ENCODE data around the gene RNU6-1. TPM values are rescaled to one million over a fixed set of nuclear protein-coding genes. Genes with fewer than 3 reads are reported as not detected.

Gene RNU6-1
- total RNA-seq, 1 donor from 2014 or later = not detected

DNA sequence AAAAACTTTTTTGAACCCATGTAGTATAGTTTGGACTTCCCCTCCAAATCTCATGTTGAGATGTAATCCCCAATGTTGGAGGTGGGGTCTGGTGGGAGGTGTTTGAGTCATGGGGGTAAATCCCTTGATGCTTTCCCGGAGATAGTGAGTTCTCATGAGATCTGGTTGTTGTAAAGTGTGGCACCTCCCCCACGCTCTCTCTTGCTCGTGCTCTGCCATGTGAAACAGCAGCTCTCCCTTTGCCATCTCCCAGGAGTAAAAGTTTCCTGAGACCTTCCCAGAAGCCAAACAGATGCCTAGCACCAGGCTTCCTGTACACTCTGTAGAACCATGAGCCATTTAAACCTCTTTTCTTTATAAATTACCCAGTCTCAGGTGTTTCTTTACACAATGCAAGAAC is 16.0 kb upstream of the RNU6-1 start:
- H3K36me3 Mint-ChIP-seq = peaks cover 3% of the 10 kb centered on the region
- H3K27me3 Mint-ChIP-seq = no peaks in the 10 kb centered on the region
- H3K4me3 Mint-ChIP-seq = no peak overlapping the region
- DNase-seq (ENCODE audit: extremely low spot score, unreplicated experiment) = no peak
- no peaks in the 10 kb centered on the region for H3K9me3 Mint-ChIP-seq
- no peak overlapping the region for H3K27ac Mint-ChIP-seq
- TF ChIP-seq, protein P1, sequence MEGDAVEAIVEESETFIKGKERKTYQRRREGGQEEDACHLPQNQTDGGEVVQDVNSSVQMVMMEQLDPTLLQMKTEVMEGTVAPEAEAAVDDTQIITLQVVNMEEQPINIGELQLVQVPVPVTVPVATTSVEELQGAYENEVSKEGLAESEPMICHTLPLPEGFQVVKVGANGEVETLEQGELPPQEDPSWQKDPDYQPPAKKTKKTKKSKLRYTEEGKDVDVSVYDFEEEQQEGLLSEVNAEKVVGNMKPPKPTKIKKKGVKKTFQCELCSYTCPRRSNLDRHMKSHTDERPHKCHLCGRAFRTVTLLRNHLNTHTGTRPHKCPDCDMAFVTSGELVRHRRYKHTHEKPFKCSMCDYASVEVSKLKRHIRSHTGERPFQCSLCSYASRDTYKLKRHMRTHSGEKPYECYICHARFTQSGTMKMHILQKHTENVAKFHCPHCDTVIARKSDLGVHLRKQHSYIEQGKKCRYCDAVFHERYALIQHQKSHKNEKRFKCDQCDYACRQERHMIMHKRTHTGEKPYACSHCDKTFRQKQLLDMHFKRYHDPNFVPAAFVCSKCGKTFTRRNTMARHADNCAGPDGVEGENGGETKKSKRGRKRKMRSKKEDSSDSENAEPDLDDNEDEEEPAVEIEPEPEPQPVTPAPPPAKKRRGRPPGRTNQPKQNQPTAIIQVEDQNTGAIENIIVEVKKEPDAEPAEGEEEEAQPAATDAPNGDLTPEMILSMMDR (conservative IDR thresholded peaks at IDR 0.05) = no peak
- H3K4me1 Mint-ChIP-seq (ENCODE audit: unreplicated experiment) = peaks cover 13% of the 10 kb centered on the region

GRCh38 chr15:67854358-67854757 is 14.5 kb upstream of the RNU6-1 start:
- Mint-ChIP-seq H3K27me3 (no peaks in the 10 kb centered on the region), H3K27ac (no peak overlapping the region), H3K9me3 (no peaks in the 10 kb centered on the region), H3K4me1 (ENCODE audit: unreplicated experiment) (peaks cover 13% of the 10 kb centered on the region), H3K36me3 (peaks cover 3% of the 10 kb centered on the region), H3K4me3 (no peak overlapping the region)
- DNase-seq (ENCODE audit: extremely low spot score, unreplicated experiment) = no peak
- TF ChIP-seq, protein P1 (conservative IDR thresholded peaks at IDR 0.05) = no peak

DNA sequence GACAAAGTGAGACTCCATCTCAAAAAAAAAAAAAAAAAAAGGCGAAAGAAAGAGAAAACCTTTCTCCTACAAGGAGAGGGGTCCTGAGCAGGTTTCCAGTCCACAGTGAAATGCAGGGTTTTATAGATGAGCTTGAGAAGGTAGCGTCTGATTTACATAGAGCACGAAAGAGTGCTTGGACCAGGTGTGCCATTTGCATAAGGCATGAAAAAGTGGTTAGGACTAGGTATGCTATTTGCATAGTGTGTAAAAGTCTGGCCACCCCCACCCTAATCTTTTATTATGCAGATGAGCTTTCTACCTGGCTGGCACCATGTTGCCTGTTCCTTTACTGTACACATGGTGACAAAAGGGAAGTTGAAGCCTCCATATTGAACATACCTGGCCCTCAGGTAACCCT is 13.6 kb upstream of the RNU6-1 start:
- Mint-ChIP-seq H3K36me3 (peaks cover 3% of the 10 kb centered on the region), H3K27me3 (no peaks in the 10 kb centered on the region), H3K27ac (no peak overlapping the region), H3K4me3 (no peak overlapping the region), H3K9me3 (no peaks in the 10 kb centered on the region), H3K4me1 (ENCODE audit: unreplicated experiment) (peaks cover 13% of the 10 kb centered on the region)
- no peak for DNase-seq (ENCODE audit: extremely low spot score, unreplicated experiment)
- TF ChIP-seq, protein P1 (conservative IDR thresholded peaks at IDR 0.05) = no peak

DNA sequence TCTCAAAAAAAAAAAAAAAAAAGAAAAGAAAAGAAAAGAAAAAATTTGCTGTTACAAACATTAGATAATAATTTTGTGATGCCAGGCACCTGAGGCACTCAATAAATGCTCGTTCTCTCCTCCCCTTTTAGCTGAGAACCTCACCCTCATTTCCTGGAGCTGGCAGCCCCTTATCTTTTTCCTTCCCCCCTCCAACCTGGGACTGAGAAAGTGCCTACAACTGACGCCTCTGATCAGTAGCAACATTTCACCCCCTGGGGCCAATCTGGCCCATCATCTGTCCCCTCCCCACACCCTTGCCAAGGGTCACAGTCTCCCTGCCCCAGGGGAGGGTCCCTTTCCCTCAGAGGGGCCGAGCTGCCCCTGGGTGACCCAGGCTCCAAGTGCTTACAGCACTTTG is 12.6 kb upstream of the RNU6-1 start:
- Mint-ChIP-seq H3K27ac (no peak overlapping the region), H3K27me3 (no peaks in the 10 kb centered on the region), H3K4me1 (ENCODE audit: unreplicated experiment) (peaks cover 10% of the 10 kb centered on the region), H3K9me3 (no peaks in the 10 kb centered on the region), H3K4me3 (no peak overlapping the region), H3K36me3 (peaks cover 3% of the 10 kb centered on the region)
- TF ChIP-seq, protein P1 (conservative IDR thresholded peaks at IDR 0.05) = no peak
- no peak for DNase-seq (ENCODE audit: extremely low spot score, unreplicated experiment)

GRCh38 chr15:67850994-67851571 is 11.2 kb upstream of the RNU6-1 start:
- H3K4me3 Mint-ChIP-seq = no peak overlapping the region
- H3K36me3 Mint-ChIP-seq = peaks cover 3% of the 10 kb centered on the region
- no peaks in the 10 kb centered on the region for H3K9me3 Mint-ChIP-seq
- H3K27me3 Mint-ChIP-seq = no peaks in the 10 kb centered on the region
- peaks cover 12% of the 10 kb centered on the region for H3K4me1 Mint-ChIP-seq (ENCODE audit: unreplicated experiment)
- TF ChIP-seq, protein P1 (conservative IDR thresholded peaks at IDR 0.05) = no peak
- H3K27ac Mint-ChIP-seq = no peak overlapping the region
- DNase-seq (ENCODE audit: extremely low spot score, unreplicated experiment) = no peak

- Mint-ChIP-seq H3K4me1 (ENCODE audit: unreplicated experiment) (peaks cover 8% of the 10 kb centered on the region), H3K4me3 (no peak overlapping the region), H3K27ac (no peak overlapping the region), H3K9me3 (no peaks in the 10 kb centered on the region), H3K36me3 (peaks cover 3% of the 10 kb centered on the region), H3K27me3 (no peaks in the 10 kb centered on the region)
- TF ChIP-seq, protein P1 (conservative IDR thresholded peaks at IDR 0.05) = no peak
- no peak for DNase-seq (ENCODE audit: extremely low spot score, unreplicated experiment)
Observed at GRCh38 chr15:67850336-67850735, 10.5 kb upstream of the RNU6-1 start.

All from type B pancreatic cell (in vitro differentiated cells).